Epithelial cell of proximal tubule (primary cell): ENCODE measurements around the gene RASA3. TPM values are rescaled to one million over a fixed set of nuclear protein-coding genes. Genes with fewer than 3 reads are reported as not detected.

Experiments used
- DNase-seq: peaks from one replicate; pipeline ENCODE4 v3.0.0-alpha.2; 2011; ENCODE audit warnings: low read depth
- H3K4me3 ChIP-seq: 2 replicates; pipeline ENCODE4 v1.5.1; 2011; ENCODE audit warnings: low read depth, mild to moderate bottlenecking, low read length
- total RNA-seq: library from RNA; depleted of rRNA; stranded (reverse); fragments of >200 nt; gene quantifications from 2 replicates; pipeline ENCODE4 v1.2.3, GENCODE V29; 2015
- TF ChIP-seq, protein P1 (sequence below): conservative IDR thresholded peaks from 2 replicates; pipeline ENCODE4 v1.5.1; 2012; ENCODE audit warnings: low read depth, mild to moderate bottlenecking, low read length

The RASA3 gene
- total RNA-seq, 1 donor from 2014 or later = 25.7 TPM

DNA sequence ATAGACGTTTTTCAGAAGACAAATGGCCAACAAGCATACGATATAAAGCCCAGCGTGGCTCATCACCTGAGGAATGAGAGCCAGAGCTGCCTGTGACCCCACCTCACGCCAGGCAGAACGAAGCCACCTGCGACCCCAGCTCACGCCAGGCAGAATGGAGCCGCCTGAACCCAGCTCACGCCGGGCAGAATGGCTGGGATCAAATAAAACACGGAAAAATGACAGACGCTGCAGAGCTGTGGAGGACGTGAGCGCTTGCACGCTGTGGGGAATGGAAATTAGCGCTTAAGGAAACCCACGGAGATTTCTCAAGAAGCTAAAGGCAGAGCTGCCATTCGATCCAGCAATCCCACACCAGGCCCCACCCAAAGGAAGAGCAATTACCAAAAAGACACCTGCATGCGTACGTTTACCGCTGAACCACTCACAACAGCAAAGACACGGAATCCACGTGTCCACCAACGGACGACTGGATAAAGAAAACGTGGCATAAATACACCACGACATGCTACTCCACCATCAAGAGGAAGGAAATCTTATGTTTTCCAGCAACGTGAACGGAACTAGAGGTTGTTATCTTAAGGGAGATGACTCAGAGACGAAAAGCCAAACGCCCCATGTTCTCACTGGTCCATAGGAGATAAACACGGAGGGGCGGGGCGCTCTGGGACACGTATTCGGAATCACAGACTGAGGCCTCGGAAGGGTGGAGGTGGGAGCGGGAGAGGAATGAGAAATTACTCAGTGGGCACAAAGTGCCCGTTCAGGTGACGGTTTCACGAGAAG is 127.8 kb downstream of the RASA3 start:
- DNase-seq = no peak
- TF ChIP-seq, protein P1, sequence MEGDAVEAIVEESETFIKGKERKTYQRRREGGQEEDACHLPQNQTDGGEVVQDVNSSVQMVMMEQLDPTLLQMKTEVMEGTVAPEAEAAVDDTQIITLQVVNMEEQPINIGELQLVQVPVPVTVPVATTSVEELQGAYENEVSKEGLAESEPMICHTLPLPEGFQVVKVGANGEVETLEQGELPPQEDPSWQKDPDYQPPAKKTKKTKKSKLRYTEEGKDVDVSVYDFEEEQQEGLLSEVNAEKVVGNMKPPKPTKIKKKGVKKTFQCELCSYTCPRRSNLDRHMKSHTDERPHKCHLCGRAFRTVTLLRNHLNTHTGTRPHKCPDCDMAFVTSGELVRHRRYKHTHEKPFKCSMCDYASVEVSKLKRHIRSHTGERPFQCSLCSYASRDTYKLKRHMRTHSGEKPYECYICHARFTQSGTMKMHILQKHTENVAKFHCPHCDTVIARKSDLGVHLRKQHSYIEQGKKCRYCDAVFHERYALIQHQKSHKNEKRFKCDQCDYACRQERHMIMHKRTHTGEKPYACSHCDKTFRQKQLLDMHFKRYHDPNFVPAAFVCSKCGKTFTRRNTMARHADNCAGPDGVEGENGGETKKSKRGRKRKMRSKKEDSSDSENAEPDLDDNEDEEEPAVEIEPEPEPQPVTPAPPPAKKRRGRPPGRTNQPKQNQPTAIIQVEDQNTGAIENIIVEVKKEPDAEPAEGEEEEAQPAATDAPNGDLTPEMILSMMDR = no peak
- H3K4me3 ChIP-seq = no peak overlapping the region

- no peak overlapping the region for H3K4me3 ChIP-seq
- TF ChIP-seq, protein P1 = no peak
- no peak for DNase-seq
Measured at GRCh38 chr13:114002771-114003321, 129.6 kb downstream of the RASA3 start.

- TF ChIP-seq, protein P1 = no peak
- no peak for DNase-seq
- H3K4me3 ChIP-seq = no peak overlapping the region
Measured at GRCh38 chr13:114002009-114002544, 130.3 kb downstream of the RASA3 start.

DNA sequence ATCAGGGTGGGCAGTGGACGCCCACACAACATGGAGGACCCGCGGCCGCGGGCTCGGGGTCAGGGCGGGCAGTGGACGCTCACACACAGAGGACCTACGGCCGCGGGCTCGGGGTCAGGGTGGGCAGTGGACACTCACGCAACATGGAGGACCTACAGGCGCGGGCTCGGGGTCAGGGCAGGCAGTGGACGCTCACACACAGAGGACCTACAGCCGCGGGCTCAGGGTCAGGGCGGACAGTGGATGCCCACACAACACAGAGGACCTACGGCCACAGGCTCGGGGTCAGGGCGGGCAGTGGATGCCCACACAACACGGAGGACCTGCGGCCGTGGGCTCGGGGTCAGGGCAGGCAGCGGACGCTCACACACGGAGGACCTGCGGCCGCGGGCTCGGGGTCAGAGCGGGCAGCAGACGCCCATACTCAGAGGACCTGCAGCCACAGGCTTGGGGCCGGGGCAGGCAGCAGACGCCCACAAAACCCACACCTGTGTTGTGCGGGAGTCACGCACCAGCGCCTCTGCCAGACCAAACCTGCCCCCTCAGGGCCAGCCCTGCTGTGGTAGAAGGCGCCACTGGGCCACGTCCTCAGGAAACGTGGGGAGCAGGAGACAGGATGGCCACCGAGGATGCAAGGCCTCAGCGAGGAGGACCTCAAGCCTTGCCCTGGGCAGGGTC is 131.0 kb downstream of the RASA3 start:
- no peak for DNase-seq
- no peak overlapping the region for H3K4me3 ChIP-seq
- TF ChIP-seq, protein P1 = no peak

- no peak for DNase-seq
- no peak overlapping the region for H3K4me3 ChIP-seq
- TF ChIP-seq, protein P1 = no peak
Measured at GRCh38 chr13:114000151-114001040, 132.0 kb downstream of the RASA3 start.

- DNase-seq = no peak
- H3K4me3 ChIP-seq = no peak overlapping the region
- TF ChIP-seq, protein P1 = no peak
Measured at GRCh38 chr13:113999618-113999910, 132.9 kb downstream of the RASA3 start.
